ENCODE data around the gene ABI3BP.

DNA sequence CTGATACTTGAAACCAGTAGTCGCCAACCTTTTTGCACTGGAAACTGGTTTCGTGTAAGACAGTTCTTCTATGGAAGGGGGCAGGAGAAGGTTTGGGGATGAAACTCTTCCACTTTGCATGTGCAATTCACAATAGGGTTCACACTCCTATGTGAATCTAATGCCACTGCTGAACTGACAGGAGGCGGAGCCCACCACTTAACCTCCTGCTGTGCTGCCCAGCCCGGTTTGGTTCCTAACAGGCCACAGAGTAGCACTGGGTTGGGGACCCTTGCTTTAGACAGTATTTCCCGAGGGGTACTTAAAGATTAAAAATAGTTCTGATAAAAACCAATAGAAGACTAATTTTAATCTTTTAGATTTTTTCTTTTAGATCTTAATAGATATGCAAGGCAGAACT lies 272.8 kb downstream of the ABI3BP start:
- no peak for TF ChIP-seq EGR1 (IDR thresholded peaks at IDR 0.05)
- no peak for TF ChIP-seq ZBTB7A (IDR thresholded peaks at IDR 0.05; ENCODE audit: low read depth)

Measured in Ishikawa (cell line).